ENCODE measurements around the gene PHF2. TPM values are rescaled to one million over a fixed set of nuclear protein-coding genes. Genes with fewer than 3 reads are reported as not detected.

PHF2 gene
- 9.9 and 10.8 TPM in 2 replicates for total RNA-seq

DNA sequence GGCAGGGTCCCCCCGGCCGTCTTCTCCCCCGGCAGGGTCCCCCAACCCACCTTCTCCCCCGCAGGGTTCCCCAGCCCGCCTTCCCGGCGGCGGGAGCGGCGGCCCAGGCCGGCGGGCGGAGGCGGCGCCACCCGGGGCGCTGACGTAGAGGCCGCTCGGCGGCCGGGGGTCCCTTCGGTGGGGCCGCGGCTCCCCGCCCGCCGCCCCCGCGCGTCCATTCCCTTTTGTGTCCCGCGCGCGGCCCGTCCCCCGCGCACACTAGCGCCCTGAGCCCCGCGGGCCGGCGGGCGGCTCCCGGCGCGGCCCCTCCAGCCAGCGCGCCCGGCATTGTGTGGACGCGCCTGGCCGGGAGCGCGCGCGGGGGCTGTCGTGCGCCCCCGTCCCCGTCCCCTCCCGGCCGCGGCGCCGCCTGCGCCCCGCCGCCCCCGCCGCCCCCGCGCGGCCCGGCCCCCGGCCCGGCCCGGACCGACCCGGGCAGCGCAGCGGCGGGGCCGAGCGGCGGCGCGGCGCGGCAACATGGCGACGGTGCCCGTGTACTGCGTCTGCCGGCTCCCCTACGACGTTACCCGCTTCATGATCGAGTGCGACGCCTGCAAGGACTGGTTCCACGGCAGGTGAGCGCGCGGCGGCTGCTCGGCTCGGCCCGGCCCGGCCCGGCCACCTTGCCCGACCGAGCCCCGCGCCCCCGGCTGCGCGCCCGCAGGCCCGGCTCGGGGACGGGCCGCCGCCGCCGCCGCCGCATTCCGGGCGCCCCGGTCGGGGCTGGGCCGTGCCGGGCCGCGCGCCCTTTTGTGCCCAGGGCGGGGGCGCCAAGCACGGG, at the start of gene PHF2:
Gene PHF2, plus strand, starts transcription at position 327 of the 820 bp plus-strand sequence. Its CDS starts 190 bp downstream, at position 517.

Other genes starting within 250 kb of the PHF2 start
- gene FAM120A, start 124.9 kb upstream of the PHF2 start, total RNA-seq, result 69.9 and 73.9 TPM in 2 replicates
- 18.1 and 25.2 TPM in 2 replicates for gene FAM120AOS, start 123.0 kb upstream of the PHF2 start, total RNA-seq